A673 (cell line): ENCODE results near the gene OLFM3.

ENCODE experiments used
- CTCF ChIP-seq: fragments of 300-800, 200-600 bp; sonication (generic); conservative IDR thresholded peaks from 2 replicates; pipeline ENCODE4 v1.5.1; 2017; ENCODE audit warnings: low read depth, mild to moderate bottlenecking, antibody characterized with exemption, low read length, moderate library complexity, mixed read lengths
- EZH2 ChIP-seq: fragments of 200-600 bp; sonication (generic); IDR thresholded peaks from 2 replicates; pipeline ENCODE4 v1.6.1; 2017; ENCODE audit warnings: borderline replicate concordance, low read depth, mild to moderate bottlenecking, mixed read lengths, antibody characterized with exemption, low read length; ENCODE audit not compliant: poor library complexity, severe bottlenecking

GRCh38 chr1:101924700-101925099 lies 72.0 kb downstream of the OLFM3 start:
- TF ChIP-seq CTCF, result no peak
- no peak for TF ChIP-seq EZH2
